Measurements from ENCODE around the gene SP100.

Gene SP100

DNA sequence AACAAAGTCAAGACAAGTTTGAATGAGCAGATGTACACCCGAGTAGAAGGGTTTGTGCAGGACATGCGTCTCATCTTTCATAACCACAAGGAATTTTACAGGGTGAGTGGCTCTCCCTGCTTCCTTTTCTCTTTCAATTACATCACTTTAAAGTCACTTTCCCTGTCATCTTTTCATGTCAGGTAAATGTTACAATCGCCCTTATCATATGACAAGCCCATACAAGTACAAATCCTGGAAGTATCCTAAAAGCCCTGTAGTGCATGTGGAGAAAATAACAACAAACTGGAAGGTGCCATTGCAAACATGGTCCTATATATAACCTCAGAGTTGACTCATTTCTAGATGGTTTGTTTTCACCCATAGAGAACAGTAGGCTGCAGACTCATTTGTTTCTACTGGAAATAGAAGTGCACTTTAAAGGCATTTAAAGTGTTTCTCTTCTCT is 126.0 kb downstream of the SP100 start:
- no peak for DNase-seq (ENCODE audit: low read depth in 3 of 3)

DNA sequence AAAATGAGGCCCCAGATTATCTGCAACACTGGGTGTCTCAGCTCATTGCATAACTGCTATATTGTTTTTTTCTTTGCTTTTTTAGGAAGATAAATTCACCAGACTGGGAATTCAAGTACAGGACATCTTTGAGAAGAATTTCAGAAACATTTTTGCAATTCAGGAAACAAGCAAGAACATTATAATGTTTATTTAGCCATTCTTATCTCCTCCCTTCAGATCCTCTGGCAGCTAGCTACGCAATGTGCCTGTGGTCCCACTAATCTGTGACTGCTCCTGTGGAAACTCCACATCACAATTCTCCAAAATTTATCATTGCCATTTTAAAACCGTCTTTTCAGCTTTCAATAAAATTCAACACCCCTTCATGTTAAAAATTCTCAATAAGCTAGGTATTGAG is 126.8 kb downstream of the SP100 start:
- DNase-seq (ENCODE audit: low read depth in 3 of 3): no peak

DNA sequence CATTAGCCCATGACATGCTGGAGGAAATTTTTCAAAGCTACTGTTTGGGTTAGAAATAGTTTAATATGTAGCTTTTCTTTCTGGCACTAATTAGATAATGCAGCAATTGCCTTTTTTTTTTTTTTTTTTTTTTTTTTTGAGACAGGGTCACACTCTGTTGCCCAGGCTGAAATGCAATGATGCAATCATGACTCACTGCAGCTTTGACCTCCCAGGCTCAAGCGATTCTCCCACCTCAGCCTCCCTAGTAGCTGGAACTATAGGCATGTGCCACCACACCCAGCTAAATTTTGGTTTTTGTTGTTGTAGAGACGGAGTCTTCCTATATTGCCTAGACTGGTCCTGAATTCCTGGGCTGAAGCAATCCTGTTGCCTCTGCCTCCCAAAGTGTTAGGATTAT is 136.2 kb downstream of the SP100 start:
- no peak for DNase-seq (ENCODE audit: low read depth in 3 of 3)

DNA sequence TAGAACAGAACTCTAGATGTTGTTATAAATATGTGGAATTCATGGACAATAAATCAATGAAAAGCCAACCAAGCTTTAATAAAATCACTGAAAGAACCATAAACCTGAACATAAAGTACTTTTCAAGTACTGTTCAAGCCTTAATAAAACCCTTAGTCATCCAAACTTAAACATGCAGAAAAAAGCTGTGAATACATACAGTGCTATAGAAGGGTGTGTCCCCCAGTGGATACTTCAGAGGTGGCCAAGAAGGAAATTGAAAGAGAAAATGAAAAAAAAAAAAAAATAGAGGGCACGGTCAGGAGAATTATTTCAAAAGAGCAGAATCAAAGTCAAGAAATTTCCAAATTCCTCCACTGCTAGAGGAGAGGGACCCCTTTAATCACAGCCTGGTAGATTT is 141.1 kb downstream of the SP100 start:
- DNase-seq (ENCODE audit: low read depth in 3 of 3): no peak

DNA sequence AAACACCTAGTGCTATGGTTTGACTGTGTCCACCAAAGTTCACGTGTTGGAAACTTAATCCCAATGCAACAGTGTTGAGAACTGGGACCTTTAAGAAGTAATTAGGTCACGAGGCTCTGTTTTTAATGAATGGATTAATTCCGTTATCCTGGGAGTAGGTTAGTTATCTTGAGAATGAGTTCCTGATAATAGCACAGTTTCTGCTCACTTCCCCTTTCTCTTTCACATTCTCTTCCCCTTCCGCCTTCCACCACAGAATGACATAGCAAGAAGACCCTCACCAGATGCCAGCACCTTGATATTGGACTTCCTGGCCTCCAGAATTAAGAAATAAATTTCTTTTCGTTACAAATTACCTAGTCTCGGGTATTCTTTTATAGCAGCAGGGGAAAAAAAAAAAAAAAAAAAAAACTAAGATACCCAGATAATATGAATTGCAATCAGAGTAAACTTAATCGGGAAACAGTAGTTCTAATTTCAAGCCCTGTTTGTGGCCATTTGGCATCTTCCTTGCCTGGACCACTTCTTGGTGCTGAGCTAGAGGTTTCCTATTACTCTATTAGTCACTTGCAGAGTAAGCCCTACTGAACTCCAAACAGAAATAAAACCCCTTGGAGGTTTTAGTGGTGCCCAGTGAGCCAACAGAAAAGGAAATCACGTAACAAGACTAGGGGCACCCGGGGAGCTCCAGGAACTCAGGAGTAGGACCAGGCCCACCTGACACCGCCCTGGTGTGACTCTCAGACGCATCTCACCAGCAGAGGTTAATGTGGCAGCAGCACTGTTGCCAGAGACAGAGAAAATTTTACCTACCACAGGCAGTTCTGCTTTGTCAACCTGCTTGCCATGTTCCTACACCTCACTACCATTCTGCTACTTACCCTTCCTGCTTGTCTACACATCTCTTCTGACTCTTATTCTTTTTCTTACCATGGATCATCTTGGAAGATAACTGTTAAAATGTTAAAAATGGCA is 149.1 kb downstream of the SP100 start:
- DNase-seq (ENCODE audit: low read depth in 3 of 3): no peak

DNA sequence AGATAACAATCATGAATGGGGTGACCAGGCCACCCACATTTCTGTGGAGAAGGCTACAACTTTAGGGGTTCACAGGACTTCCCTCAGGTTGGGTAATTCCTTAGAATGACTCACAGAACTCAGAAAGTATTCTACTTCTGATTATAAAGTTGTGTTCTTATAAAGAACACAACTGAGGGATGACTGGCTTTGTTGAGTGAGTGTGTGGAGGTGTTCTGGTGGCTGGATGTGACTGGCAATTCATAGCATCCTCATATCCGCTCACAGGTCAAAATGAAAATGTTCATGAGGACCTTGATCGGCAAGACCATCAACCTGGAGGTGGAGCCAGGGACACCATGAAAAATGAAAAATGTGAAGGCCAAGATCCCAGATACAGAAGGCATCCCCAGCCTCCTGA is 153.3 kb downstream of the SP100 start:
- no peak for DNase-seq (ENCODE audit: low read depth in 3 of 3)

DNA sequence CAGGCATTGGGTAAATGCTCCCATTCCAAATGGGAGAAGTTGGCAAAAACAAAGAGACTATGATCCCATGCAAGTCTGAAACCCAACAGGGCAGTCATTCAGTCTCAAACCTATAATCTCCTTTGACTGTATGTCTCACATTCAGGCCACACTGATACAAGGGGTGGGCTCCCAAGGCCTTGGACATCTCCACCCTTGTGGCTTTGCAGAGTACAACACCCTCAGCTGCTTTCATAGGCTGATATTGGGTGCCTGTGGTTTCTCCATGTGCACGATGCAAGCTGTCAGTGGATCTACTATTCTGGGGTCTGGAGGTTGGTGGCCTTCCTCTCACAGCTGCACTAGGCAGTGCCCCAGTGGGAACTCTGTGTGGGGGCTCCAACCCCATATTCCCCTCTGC is 155.0 kb downstream of the SP100 start:
- DNase-seq (ENCODE audit: low read depth in 3 of 3): no peak

DNA sequence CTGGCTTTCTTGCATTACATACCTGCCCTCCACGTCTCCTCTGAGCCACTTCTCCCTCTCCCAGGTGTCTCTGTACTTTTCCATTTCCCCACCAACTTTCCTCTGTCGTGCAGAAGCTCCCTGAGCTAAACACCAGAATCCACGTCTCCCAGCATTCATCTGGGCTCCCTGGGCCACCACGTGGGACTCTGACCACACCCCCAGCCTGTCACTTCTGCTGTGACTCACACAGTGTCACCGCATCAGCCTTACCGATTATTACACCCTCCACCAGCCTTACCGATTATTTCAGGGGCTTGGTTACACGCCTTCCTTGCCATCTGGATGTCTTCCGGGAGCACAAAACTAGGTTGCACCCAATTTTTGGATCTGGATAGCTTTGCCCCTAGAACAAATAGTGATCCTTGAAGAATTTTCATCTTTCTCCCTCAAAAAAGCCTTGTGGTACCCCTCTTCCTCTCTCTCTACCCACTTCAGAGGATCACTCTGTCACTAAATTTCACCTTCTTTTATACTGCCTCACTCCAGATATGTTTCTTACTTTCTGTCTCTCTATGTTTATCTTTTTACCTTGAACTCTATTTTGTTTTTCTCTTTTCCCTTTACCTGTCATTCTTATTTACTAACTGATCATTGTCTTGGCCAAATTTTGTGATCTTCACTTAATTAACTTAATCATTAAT is 159.8 kb downstream of the SP100 start:
- no peak for DNase-seq (ENCODE audit: low read depth in 3 of 3)

DNA sequence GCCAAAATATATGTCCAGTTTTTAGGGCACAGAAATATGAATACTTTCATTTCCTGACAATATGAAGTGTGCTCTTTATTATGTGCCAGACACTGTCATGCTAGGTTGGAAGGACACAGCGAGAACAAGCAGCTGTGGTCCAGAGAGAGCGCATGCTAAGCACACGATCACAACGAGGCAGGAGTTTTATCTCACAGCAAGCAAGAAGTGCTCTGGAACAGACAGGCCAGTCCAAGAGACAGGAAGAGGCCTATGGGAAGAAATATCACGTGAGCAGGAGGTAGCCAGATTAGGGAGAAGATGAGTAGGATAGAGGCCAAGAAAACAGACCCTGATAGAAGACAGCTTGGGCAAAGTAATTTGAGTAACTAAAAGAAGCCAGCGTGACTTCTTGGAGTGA is 161.1 kb downstream of the SP100 start:
- DNase-seq (ENCODE audit: low read depth in 3 of 3): no peak

DNA sequence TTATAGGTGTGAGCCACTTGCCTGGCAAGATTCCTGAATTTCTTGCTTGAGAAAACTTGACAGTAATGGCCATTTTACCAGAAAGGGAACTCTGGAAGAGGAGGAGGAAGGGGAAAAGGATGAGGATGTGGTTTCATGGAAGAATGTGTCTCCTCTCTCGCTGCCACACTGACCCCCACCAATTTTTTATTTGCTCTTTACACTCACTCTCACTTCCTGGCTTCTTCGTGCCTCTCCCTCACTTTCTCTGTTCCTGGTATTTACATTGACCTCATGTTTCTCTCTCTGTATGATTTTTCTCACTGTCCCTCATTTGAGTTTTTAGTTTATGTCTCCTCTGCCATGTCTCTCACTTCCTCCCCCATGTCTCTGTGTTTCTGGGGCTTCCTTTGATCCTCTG is 162.1 kb downstream of the SP100 start:
- DNase-seq (ENCODE audit: low read depth in 3 of 3): no peak

DNA sequence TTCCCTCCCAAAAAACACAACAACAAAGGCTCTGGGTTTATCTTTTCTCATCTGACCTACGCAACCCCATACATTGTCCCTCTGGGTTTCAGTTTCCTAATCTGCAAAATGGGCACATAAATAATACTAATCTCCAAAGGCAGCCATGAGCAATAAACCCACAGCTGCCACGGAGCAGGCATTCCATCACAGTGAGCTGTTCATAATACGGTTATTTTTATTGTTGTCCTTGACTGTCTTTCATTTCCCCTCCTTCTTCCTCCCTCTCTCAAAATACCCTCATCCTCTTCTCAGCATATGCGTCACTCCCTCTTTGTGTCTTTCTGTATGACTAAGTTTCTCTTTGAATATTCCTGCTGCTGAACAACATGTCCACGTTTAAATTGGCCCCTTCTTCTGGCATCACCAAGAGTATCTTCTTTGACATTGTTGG is 166.9 kb downstream of the SP100 start:
- no peak for DNase-seq (ENCODE audit: low read depth in 3 of 3)

DNA sequence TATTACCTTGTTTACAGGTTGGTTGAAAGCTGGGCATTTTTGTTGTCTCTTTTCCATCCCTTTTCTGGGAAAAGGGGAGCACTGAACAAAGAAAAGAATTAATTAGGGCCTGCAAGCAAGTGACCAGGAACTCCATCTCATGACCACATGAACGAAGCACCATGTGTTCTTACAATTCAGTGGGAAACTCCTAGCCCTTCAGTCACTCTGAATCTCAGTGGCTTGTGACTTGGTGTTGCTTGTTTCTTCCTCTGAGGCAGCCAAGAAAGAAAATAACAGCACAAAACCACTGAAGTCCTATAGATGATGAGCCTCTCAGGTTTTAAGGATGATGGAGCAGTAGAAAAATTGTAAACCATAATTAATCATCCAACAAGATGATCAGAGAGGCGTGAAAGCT is 167.6 kb downstream of the SP100 start:
- DNase-seq (ENCODE audit: low read depth in 3 of 3): no peak

DNA sequence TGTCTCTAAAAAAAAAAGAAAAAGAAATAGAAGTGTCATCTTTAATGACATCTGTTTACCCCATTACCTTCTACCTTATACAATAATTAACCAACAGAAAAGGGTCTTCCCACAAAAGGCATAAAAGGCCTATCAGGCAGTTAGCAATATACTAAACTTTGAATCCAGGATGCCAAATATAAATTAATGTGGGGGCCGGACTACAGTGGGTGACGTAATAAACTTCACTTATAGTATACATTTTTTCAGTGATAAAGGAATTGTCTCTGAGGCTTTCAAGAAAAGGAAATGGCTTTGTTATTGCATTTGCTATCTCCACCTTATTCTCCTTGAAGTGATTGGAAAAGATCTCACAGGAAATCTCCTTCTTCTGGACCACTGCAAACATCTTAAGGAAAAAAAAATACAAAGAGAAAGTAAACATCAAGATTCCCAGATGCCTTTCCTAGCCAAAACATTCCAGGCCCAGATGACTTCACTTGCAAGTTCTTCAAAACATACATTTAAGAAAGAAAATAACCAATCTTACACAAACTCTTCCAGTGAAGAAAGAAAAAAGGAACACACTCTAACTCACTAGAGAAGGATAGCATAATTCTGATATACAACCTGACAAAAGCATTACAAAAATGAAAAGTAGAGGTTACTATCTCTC is 170.5 kb downstream of the SP100 start:
- DNase-seq (ENCODE audit: low read depth in 3 of 3): no peak

DNA sequence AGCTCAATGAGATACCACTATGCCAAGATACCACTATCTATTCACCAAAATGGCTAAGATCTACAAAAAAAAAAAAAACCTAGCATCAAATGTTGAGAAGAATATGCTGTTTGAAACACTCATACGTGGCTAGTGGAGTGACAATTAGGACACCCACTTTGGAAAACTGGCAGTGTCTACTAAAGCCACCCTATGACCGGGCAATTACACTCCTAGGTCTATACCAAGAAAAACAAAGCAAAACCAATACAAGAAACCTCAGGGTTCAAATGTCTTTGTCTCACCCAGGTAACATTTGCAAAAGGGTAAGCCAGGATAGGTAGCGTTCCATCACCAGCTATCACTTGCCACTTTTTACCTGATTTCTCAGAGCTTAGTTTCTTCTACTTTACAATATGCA is 173.0 kb downstream of the SP100 start:
- no peak for DNase-seq (ENCODE audit: low read depth in 3 of 3)

DNA sequence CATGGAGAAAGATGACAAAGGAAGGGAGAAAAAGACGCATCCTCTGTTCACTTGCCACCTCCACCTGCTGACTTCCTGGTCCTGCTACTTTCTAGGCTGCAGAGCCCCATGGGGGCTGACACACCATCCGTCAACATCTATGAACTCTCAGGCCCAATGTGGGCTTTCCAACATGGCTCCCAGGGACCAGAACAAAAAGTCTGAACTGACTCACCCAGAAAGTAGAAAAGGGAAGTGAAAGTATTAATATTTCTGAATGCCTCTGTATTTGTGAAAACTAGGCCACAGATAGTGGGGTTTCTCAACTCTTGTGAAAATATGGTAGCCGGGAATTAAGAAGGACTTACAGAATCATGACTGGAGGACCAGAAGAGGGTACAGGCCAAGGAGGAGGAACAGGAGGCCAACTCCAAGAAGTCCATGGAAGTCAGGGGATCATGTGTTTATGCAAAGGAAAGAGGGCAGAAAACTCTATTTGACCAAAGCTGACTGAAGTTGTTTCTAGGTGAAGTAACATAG is 173.6 kb downstream of the SP100 start:
- DNase-seq (ENCODE audit: low read depth in 3 of 3): no peak

DNA sequence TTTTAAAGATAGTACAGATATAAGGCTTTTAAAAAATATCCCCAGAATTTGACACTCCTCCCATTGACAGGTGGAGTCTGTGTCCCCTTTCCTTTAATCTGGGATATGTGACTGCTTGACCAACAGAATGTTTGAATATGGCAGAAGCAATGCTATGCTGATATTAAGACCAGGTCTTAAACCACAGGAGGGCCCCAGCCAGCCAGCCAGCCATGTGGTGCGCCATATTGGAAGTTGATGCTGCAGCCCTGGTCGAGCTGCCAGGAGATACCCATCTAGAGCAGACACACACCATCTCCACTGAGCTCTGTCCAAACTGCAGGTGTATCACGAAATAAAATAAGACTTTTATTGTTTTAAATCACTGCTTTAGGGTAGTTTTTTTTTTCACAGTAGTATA is 174.3 kb downstream of the SP100 start:
- DNase-seq (ENCODE audit: low read depth in 3 of 3): no peak

DNA sequence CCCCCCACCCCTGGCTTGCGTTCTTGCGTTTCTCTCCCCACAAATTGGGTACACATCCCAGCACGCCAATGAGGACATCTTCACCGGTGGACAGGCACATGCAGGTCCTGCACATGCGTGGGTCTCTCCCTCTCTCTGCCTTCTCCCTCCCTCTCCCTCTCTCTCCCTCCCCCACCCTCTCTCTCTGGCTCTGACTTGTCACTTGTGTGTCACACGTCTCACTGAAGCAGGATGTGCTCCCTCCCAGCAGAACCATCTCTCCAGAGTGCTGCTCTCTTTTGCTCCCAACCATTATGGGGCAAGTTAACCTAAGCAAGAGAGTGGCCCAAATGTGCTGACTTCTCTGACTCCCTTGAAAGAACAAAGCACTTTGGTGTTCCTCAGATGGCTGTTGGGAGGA is 175.8 kb downstream of the SP100 start:
- no peak for DNase-seq (ENCODE audit: low read depth in 3 of 3)

DNA sequence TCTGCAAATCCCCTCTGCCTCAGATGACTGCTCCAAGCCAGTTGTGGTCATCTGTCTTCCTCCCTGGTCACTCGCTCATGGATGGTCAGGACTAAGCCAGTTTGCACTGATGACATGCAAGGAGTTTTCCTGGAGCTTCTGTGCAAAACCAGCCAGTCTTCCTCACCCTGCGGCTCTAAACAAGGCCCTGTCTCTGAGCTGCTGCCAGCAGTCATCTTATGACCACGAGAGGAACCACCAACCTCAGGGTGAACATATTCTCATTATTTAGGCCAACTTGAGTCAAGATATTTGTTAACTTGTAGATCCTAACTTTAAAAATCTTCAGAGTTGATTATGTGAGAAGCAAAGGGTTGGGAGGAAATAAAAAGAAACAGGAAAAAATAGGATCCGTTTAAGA is 176.8 kb downstream of the SP100 start:
- DNase-seq (ENCODE audit: low read depth in 3 of 3): no peak
